GM18868 (cell line): ENCODE measurements around the gene HLA-DQA2.
A peak's percentile ranks its signal among the peaks of the same experiment; 100 is the strongest.
"Not testable (repeated sequence)": the region's sequence is repeated elsewhere in the genome, so short reads cannot be mapped to it uniquely, and the experiment has no call there.

Source experiments
- ATAC-seq: cut with Tn5 transposase; IDR thresholded peaks from one replicate; pipeline ENCODE4 v1.9.1; 2021; ENCODE audit warnings: mild to moderate bottlenecking, moderate library complexity; ENCODE audit not compliant: unreplicated experiment

HLA-DQA2 gene

DNA sequence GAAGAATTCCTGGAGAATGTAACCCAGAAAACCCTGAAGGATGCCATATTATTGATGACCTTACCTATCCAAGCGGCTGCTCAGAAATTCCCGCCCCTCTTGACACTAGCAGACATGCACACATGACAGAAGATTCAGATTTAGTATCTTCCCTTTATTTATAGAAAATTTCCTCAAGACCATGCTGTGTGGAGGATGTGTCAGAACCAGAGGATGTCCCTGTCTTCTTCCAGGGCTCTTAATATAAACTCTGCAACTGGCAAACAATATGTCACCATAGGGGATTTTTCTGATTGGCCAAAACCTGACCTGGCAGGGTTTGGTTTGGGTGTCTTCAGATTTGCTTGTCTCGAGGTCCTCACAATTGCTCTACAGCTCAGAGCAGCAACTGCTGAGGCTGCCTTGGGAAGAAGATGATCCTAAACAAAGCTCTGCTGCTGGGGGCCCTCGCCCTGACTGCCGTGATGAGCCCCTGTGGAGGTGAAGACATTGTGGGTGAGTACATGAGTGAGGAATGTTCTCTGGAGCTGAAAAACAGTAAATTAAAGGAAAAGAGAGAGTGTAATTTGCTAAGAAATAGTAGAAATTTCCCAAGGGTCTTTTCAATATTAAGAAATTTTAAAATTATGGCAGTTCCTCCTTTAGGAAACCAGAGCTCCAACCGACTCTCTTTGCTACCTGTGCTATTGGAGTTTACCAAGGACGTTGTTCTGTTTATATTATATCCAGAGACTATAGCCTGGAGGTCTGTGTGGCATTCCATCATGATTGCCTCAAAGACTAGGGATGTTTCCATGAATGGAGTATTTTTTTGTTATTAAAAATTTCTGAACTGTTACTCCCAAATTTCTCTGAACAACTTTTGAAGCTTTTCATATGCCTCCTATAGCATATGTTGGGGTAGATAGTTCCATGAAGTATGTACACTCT is at the start of gene HLA-DQA2:
HLA-DQA2 (plus strand) TSS at position 361 of the 930 bp plus-strand sequence; CDS start at position 414, 53 bp downstream.
- ATAC-seq, result no peak

DNA sequence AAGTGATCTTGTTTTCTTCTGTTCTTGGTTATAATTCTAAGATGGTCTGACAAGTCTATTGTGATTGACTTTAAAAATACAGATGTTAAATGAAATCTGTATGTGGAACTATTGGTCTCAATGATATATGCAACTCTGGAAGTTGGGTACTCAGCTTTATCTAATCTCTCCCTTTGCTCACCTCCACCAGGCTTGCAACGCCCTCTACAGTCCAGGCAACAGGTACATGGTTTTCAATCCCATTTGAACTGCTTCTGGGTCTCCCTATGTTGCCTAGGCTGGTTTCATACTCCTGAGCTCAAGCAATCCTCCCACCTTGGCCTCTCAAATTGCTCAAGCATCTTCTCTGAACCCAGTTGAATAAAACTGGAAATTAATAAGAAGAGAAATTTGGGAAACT is 49.2 kb upstream of the HLA-DQA2 start:
- ATAC-seq, result peak; percentile 43

DNA sequence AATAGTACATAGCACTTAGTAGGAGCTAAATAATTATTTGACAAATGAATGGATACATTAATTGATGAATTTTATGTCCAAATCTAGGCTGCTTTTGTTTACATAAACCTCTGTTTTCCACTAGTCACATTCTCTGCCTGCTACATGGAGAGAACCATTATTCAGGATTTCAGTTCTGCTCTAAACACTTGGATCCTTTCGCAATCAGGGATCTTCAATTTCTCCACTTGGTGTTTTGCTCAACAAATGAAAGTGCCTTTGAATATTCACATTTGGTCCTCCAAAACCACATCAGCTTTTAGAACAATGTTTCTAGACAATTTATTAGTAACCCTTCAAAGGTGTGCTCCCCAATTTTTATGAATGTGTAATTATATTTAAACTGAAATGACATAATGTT is 44.2 kb upstream of the HLA-DQA2 start:
- no peak for ATAC-seq

DNA sequence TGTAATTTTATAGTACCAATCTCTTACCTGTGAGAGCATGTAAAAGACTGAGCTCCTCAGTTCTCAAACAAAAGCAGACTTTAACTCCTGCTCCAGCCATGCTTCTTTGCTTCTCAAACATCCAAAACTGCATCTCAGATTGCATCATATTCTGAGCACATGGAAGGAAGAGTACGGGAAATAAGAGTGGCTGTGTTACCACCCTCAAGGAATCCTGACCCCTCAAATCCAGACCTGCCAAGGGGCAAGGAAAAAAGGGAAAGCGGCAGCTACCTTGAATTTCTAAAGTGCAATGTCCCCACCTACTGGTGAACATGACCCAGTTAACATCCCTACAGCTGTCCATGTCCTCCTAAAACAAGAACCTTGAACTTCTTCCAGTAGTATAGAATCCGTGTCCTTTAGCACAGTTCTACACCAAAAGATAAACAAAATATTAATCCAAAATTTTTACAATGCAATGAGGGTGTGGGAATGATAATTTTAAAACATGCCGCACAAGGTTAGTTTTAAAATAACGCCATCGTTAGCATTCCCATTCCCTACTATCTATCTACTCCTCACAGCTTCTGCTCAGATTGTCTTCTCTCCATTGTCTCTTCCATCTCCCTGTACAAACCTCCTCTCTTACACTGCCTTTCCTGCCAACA is 40.7 kb upstream of the HLA-DQA2 start:
- no peak for ATAC-seq

DNA sequence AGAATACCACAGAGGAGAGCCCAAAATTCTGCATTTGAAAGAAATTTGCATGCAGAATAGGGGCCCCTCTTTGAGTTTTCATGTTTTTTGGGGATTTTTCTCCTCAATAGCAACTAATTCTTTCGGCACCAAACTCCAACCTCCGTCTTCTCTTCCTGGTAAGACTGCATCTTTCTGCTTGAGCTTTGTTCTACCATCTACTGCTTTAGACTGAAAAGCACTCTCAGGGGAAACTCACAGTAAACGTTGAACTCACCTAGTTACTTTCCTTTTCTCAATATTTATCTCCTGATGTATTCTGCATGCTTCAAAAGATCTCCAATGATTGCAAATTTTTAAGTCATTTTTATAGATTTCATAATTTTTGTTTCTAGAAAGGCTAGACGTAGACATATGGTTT is 37.8 kb upstream of the HLA-DQA2 start:
- ATAC-seq, result no peak

DNA sequence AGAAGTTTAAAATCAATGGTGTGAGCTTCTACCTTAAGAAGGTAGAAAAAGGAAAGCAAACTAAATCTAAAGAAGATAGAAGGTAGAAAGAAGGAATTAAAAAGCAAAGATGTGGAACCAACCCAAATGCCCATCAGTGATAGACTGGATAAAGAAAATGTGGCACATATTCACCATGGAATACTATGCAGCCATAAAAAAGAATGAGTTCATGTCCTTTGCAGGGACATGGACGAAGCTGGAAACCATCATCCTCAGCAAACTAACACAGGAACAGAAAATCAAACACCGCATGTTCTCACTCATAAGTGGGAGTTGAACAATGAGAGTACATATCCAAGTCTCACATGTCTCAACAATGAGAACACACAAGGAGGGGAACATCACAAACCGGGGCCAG is 36.0 kb upstream of the HLA-DQA2 start:
- not testable (repeated sequence) for ATAC-seq

DNA sequence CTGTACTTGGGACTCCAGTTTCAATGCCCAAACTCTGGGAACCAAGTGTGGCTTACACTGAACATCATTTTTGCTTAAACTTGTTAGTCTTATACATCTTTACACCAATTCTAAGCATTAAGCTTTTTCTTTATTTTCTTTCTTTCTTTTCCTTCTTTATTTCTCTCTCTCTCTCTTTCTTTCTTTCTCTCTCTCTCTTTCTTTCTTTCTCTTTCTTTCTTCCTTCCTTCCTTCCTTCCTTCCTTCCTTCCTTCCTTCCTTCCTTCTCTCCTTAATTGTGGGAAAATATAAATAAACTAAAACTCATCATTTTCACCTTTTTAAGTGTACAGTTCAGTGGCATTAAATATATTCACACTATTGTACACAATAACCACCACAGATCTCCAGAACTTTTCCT is 31.6 kb upstream of the HLA-DQA2 start:
- ATAC-seq, result no peak

DNA sequence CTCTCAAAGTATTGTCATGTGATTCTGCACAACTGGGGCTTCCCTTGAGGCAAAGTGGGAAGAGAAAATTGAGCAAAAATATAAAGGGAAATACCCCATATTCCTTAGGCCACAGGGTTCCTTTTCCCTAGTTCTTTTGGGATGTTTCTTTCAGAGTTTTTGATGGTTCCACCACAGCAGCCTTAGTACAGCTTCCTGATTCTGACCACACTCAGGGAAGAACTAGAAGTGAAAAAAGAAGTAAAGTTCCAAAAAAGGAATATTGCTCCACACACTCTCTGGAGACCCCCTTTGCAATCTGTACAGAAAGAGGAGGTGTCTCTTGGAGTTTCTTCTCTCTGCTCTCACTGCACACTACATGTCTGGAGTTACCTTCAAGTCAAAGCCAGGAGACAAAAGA is 27.9 kb upstream of the HLA-DQA2 start:
- ATAC-seq, result no peak

DNA sequence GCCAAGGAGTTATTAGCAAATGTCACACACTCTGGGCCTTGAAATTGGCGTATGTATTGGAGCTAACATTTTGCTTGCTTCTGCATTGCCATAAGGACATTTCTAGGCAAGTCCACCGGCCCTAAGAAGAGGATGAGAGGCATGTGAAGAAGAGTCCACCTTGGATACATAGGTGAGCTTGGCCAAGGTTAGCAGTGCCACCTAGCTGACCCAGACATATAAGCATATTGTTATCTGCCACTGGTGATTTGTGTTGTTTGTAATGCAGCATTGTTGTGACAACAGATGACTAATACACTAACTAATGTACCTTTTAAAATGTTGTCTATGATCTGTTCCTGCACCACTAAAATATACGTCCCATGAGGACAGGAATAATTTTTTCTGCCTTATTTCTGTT is 24.8 kb upstream of the HLA-DQA2 start:
- ATAC-seq, result no peak

DNA sequence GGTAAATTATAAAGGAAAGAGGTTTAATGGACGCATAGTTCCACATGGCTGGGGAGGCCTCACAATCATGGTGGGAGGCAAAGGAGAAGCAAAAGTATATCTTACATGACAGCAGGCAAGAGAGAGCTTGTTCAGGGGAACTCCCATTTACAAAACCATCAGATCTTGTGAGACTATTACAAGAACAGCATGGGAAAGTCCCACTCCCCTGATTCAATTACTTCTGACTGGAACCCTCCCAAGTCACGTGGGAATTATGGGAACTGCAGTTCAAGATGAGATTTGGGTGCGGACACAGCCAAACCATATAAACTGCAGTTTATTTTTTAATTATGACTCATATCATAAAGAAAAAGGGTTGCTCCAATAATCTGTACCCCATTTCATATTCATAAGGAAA is 22.3 kb upstream of the HLA-DQA2 start:
- ATAC-seq, result no peak

DNA sequence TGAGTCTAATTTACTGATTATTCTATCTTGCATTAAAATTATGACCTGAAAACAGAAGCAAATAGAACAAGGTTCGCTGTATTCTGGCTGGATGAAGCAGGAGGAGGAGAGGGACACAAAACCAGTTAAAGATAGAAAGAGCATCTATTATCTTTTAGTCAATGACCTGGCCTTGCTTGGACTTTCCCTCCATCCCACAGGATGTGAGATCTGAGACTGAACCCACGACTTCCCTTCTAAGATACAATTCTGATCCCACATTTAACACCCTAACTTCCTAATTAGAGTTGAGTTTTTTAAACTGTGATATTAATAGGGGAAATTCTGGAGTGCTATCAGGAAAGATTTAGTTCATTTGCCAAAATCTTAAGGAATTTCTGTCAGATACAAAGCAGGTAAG is 3.1 kb upstream of the HLA-DQA2 start:
- ATAC-seq, result no peak

DNA sequence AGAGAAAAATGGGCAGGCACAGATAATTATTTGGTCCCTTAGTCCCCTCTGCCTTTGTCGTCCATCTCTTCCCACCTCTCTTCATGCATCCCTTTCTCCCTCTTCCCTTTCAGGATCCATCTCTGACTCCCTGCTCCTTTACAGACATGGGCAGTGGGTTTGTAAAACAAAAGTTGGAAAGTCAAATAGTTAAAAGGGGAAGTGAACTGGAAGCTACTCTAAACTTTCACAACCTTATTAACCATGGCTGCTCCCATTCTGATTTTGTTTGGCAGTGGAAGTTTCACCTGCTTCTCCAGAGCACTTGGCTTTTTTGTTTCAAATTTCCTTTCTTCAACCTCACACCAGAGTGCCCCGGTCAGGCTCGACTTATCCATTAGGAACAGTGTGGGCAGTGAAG is 1.2 kb downstream of the HLA-DQA2 start:
- ATAC-seq, result no peak

DNA sequence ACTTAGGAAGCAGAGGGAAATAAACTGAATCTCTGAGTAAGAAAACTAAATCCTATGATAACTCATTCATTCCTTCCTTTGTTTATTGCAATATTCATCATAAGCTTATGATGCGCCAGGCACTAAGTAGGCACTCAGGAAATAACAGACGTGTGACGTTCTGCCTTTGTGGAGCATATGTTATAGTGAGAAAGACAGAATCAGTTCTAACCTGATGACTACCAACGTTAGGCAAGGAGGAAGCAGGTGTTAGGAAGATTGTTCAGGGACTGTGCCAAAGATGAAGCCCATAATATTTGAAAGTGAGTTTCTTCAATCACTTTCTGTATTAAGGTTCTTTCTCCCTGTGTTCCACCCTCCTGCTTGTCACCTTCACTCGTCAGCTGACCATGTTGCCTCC is 3.6 kb downstream of the HLA-DQA2 start:
- ATAC-seq, result no peak

DNA sequence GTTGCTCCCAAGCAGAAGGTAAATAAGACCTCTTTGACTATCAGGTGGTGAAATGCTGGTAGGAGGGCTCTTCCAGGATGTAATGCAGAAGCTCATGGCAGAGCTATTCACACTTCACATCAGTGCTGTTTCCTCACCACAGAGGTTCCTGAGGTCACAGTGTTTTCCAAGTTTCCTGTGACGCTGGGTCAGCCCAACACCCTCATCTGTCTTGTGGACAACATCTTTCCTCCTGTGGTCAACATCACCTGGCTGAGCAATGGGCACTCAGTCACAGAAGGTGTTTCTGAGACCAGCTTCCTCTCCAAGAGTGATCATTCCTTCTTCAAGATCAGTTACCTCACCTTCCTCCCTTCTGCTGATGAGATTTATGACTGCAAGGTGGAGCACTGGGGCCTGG is 4.5 kb downstream of the HLA-DQA2 start:
- not testable (repeated sequence) for ATAC-seq

DNA sequence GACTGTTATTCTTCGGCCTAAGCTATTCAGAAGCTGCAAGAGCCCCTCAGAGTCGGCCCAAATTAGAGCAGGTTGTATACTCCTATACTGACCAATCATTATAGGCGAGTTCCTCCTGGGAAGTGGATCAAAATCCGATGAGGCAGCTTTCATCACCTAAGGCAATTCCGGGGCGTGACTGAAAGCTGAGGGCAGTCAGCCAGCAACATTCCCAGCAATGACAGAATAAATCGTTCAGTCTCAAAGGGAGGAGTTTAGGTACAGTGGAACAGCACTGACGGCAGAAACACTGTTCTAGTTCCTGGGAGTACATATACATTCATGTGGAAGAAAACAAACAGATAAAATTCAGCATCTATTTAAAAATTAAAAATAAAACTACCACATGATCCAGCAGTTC is 11.4 kb downstream of the HLA-DQA2 start:
- ATAC-seq, result no peak

DNA sequence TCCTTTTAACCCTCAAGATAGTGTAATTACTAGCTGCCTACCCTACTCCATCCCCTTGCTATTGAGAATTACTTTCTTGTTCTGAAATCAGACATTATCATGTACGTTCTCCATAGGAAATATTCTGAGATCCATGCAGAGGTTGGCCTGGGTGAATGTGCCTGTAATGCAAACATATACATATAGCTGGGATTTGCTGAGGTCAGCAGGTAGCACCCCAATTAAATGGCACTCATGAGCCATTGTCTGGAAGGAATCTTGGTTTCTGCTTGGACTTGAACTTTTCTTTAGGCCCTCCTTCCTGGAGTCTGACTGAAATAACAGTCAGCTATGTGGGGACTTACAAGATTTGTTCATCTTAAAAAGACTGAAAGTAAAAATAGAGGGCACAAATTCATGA is 18.5 kb downstream of the HLA-DQA2 start:
- ATAC-seq, result no peak

DNA sequence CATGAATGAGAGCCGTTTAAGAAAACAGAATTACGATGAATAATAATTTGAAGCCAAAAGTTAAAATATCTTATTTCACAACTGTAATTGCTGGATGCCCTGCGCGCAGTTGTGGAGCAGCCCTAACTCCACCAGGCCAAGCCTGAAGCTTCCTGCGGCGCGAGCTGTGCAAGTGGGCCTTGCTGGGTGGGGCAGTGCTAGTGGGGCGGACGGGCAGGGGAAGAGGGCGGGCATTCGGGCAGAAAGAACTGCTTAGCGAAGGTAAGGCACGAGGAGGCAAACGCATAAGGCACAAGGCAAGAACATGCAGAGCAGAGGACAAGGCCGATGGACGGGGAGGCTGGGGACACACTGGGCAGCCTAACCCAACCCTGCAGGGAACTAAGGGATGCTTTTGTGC is 19.9 kb downstream of the HLA-DQA2 start:
- no peak for ATAC-seq

DNA sequence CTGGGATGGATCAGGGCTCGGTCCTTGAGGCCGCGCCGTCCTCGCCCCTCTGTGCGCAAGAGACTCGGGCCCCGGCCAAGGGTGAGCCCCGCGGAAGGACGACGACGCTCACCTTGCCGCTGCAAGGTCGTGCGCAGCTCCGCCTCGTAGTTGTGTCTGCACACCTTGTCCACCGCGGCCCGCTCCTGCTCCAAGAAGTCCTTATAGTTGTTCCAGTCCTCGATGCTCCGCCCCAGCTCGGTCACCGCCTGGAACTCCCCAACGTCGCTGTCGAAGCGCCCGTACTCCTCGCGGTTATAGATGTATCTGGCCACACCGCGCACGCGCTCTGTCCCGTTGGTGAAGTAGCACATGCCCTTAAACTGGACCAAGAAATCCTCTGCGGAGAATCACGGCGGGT is 20.4 kb downstream of the HLA-DQA2 start:
- no peak for ATAC-seq

DNA sequence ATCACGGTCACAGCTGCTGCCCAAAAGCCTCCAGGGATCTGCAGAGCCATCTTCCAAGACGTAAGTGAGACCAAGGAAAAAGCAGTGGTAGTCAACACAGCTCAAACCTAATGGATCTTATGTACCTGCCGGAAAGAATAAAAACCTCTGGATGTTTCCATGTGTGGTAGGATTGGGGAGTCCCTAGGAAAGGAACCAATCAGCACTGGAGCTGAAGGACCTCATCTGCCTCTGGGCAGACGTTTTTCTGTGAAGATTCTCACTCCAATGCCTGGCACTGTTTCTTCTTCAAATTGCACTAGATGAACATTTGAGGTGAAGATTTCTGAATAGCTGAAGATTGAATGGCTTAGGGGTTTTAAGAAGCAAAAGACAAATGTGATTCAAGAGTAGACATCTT is 22.2 kb downstream of the HLA-DQA2 start, which contains the start of gene HLA-DQB2:
HLA-DQB2 (minus strand) TSS at position 112 of the 400 bp plus-strand sequence; CDS start at position 50, 62 bp downstream.
- ATAC-seq, result no peak

DNA sequence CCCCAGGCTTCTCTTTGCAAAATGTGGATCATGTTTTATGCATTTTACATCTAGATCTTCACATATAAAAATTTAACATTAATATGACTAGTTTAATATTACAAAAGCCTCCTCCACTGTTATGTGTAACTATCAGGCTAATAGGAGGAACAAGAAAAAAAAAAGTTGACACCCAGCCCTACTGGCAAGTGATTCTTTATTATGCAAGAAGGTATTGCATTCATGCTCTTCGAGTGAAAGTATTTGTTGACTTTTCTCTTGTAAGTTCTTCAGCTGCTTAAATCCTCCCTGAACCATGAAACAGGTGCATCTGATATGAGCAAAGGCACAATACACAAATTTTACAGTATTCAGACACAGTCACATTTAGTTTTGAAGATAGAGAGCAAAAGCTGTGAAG is 22.9 kb downstream of the HLA-DQA2 start:
- ATAC-seq, result no peak

DNA sequence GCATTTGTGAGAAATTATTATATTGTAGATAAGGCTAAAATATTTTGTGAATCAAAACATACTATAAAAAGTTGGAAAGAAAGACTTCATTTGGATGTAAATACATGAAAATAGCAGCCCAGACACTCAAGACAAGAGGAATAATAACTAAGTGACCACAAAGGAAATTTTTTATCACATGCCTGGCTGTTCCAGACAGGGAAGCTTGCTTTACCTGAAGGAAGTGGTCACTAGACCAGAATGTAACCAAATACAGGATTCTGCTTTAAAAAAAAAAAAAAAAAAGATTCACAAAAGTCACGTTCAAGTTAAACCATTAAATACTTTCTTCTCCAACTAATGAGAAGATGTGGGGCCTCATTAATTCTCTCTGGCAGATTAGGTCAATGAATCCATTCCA is 31.5 kb downstream of the HLA-DQA2 start:
- no peak for ATAC-seq

DNA sequence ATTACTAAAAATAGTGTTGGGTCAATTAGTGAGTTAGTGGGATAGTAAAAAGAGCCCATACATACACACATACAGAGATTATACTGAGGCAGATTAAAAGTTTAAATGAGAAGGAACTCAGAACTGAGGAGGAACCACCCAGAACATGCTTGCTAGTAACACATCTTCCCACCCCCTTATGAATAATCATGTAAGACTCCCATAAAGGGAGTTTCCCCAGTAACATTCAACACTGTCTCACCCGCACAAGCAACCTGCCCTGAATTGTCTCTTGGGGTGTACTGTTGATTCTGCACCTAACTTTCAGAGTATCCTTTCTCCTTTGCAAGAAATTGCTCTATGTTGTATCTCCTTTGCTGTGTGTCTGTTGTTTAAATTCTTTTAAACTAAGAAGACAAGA is 33.2 kb downstream of the HLA-DQA2 start:
- no peak for ATAC-seq
